Measurements from ENCODE around the gene TBCD. TPM values are rescaled to one million over a fixed set of nuclear protein-coding genes. Genes with fewer than 3 reads are reported as not detected.

Gene TBCD
- total RNA-seq, 3 donors from 2014 or later: 63.5 to 76.7 (median 66.1) TPM

DNA sequence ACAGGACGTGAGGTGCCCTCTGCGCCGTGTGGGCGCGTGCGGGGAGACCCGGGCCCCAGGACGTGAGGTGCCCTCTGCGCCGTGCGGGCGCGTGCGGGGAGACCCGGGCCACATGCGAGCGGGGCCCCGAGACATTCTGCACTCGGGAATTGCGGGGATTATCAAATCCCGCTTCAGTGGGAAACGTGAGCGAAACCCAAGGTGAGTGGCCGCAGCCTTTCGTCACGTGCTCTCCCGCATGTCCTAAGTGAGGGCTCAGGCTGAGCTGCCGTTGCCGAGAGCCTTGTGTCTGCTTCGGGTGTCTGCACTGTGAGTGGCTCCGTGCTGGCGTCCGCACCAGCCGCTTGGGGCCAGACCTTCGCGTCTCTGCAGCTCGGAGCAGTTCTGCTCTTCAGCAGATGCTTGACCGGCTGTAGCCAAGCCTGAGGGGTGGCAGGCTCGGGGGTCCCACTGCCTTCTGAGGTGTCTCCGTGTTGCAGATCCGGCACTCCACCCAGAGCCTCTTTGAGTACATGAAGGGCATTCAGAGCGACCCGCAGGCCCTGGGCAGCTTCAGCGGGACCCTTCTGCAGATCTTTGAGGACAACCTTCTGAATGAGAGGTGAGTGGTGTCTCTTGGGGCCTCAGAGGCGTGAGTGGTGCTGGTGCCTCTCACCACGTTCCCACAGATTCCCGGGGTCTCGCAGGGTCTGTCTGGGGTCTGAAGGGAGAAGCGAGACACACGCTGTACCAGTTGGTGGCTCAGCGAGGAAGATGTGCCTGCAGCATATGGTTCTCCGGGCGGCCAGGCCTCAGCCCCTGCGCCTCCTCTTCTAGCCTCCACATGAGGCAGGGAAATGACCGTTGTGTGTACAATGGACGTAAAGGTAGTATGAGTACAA, 178.4 kb downstream of the TBCD start:
- no peak for ATAC-seq
- peaks cover 36% of the 10 kb centered on the region for H3K36me3 Mint-ChIP-seq (ENCODE audit: insufficient read depth)

DNA sequence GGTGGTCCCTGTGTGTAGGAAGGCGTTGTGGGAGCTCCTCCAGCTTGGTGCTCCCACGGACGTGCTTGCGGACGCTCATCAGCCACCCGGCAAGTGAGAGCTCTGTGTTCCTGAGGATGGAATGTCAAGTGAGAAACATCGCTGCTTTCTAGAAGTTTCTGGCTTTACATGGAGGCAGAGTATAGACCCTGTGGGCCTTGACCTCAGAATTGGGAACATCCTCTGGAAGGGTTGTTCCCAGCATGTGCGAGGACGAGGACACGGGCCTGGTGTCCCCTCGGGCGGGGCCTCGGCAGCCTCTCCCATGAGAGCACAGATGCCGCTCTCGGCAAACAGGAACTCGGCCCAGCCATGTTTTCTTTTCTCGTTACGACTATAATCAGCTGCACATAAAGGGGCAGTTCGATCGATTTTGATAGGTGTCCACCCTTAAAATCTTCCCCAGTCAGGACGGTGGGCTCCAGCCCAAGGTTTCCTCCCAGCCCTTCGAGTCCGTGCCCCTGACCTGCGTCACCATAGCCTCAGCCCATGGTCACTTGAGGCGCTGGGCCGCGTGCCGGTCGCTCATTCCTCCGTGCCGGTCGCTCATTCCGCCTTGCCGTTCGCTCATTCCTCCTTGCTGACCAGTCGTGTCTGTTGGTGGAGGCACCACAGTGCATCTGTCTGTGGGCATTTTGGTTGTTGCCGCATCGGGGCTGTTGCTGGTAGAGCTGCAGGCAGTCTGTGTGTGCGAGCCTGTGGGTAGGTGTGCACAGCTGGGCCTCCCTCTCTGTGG, 179.2 kb downstream of the TBCD start:
- peaks cover 42% of the 10 kb centered on the region for H3K36me3 Mint-ChIP-seq (ENCODE audit: insufficient read depth)
- H3K4me1 Mint-ChIP-seq (ENCODE audit: low read depth): no peaks in the 10 kb centered on the region
- H3K27me3 Mint-ChIP-seq (ENCODE audit: low read depth): no peaks in the 10 kb centered on the region
- H3K9me3 Mint-ChIP-seq: no peaks in the 10 kb centered on the region
- ATAC-seq (no peak), DNase-seq (no peak)
- no peak overlapping the region for H3K4me3 Mint-ChIP-seq

More for the DNA sequence above, 178.4 kb downstream of the TBCD start:
- Mint-ChIP-seq H3K4me3 (no peak overlapping the region), H3K9me3 (no peaks in the 10 kb centered on the region), H3K27me3 (ENCODE audit: low read depth) (no peaks in the 10 kb centered on the region), H3K4me1 (ENCODE audit: low read depth) (no peaks in the 10 kb centered on the region)
- no peak for DNase-seq

DNA sequence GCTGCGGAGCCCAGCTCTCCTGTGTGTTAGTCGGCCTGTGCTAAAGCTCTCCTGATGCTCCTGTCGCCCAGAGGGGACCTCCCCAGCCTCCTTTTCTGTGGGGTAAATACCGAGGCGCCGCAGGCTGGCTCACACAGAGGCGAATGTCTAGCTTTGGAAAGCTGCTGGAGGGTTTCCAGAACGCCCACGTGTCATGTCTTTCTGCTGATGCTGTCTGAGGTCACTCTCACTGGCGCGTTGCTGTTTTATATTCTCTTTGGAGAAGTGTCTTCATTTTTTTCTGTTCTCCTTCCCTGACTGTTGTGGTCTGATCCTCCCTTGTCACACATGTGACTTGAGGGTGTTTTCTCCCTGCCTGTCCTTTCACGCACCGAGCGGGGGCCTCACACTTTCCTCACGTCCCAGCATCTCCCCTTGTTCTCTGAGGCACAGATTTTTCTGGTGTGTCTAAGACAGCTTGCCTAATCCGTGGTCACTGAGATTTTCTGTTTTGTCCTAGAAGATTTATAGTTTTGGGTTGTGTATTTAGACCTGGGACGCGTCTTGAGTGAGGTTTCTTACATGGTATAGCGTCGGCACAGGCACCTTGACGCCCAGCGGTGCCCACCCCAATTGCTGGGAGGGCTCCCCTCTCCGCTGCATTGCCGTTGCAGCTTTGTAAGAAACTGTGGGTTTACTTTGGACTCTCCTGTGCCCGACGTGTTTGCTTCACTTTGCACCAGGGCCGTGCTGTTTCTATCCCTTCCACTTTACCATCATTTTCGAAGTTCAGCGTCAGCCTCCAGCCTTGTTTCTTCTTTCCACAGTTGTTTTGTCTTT, 180.0 kb downstream of the TBCD start:
- Mint-ChIP-seq H3K36me3 (ENCODE audit: insufficient read depth) (peaks cover 41% of the 10 kb centered on the region), H3K27me3 (ENCODE audit: low read depth) (no peaks in the 10 kb centered on the region)

DNA sequence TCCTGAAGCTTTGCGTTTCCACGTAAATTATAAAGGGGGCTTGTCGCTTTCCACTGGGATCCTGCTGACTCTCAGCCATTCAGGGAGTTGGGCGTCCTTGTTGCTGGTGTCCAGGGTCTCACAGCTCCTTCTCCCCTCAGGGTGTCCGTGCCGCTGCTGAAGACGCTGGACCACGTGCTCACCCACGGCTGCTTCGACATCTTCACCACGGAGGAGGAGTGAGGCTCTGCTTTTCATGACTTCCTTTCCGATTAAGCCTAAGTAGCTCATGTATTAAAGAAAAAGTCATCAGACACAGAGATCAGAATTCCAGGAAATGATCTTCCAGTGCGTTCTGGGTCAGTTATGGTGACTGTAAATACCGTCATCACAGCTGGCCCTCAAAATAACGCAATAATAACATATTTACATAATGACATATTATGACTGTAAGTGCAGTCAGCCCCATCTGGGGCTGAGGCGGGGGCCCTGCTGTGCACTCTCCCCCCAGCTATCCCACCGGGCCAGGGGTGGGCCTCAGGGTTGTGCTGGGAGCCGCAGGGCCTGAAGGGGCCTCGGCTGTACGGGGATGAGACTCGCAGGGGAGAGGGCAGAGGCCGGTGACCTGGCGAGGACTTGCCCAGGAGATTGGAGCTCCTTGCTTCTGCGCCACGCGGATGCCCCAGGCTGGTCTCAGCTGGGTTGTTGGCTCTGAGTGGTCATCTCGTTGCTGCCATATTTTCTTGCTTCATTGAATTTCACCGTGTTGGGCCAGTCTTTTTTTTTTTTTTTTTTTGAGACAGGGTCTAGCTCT, 180.8 kb downstream of the TBCD start:
- peaks cover 43% of the 10 kb centered on the region for H3K36me3 Mint-ChIP-seq (ENCODE audit: insufficient read depth)
- ATAC-seq: no peak
- no peaks in the 10 kb centered on the region for H3K9me3 Mint-ChIP-seq
- H3K27me3 Mint-ChIP-seq (ENCODE audit: low read depth): no peaks in the 10 kb centered on the region
- no peak overlapping the region for H3K4me3 Mint-ChIP-seq
- DNase-seq: no peak
- H3K4me1 Mint-ChIP-seq (ENCODE audit: low read depth): no peaks in the 10 kb centered on the region

More for the DNA sequence above, 180.0 kb downstream of the TBCD start:
- no peak for ATAC-seq
- Mint-ChIP-seq H3K4me3 (no peak overlapping the region), H3K9me3 (no peaks in the 10 kb centered on the region), H3K4me1 (ENCODE audit: low read depth) (no peaks in the 10 kb centered on the region)
- no peak for DNase-seq

DNA sequence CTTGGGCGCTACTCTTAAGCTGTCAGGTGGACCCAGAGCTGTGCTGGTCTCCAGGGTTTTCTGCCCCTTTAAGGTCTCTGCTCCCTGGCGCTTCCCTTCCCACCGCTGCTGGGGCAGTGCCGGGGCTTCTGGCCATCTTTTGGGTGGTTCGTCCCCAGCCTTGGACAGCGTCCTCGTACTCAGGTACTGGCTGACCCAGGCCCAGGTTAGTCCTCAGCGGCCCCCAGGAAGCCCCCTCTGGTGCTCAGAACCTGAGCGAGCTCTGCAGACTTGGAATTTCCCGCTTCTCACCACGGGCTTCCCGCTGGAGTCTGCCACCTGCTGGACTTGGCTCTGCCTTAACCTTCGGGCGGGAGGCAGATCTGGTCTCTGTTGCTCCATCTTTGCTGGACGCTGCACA, 182.0 kb downstream of the TBCD start:
- ATAC-seq: no peak
- H3K4me3 Mint-ChIP-seq: no peak overlapping the region
- DNase-seq: no peak
- peaks cover 50% of the 10 kb centered on the region for H3K36me3 Mint-ChIP-seq (ENCODE audit: insufficient read depth)
- no peaks in the 10 kb centered on the region for H3K27me3 Mint-ChIP-seq (ENCODE audit: low read depth)
- no peaks in the 10 kb centered on the region for H3K9me3 Mint-ChIP-seq
- H3K4me1 Mint-ChIP-seq (ENCODE audit: low read depth): no peaks in the 10 kb centered on the region

DNA sequence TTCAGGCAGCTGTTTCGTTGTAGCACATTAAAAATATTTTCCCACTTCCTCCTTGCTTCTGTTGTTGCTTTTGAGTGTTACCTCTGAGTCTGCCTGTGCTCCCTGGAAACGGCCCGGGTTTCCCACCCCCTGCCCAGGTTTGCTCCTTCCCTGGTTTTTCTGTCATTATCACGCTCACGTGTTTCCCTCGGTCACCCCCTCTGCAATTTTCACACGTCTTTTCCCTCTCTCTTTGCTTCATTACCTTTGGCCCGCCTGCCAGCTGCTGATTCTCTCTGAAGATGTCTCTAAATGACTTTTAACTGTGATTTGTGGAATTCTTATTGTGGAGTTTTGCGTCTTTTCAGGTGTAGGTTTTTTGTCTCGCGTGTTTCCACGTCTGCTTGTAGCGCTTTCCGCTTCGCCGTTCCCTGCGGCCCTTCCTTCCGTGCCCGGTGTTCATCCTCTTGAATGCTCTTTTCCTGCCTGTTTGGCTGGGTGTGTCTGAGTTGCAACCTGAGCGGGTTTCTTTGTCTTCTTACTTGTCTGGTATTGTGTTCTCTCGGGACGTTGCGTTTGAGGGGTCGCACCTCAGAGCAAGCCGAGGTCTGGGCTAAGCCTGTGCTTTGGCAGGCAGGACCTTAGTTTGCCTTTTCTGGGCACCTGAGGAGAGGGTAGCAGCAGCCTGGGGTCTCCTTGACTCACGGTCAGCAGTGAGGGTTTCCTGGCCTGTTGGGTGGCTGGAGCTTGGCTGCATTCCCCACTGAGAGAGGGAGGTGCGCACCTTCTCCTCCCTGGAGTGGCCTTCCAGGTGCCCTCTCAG, 184.3 kb downstream of the TBCD start:
- Mint-ChIP-seq H3K4me1 (ENCODE audit: low read depth) (no peaks in the 10 kb centered on the region), H3K4me3 (no peak overlapping the region), H3K9me3 (no peaks in the 10 kb centered on the region), H3K27me3 (ENCODE audit: low read depth) (no peaks in the 10 kb centered on the region), H3K36me3 (ENCODE audit: insufficient read depth) (peaks cover 48% of the 10 kb centered on the region)
- DNase-seq (no peak), ATAC-seq (no peak)

DNA sequence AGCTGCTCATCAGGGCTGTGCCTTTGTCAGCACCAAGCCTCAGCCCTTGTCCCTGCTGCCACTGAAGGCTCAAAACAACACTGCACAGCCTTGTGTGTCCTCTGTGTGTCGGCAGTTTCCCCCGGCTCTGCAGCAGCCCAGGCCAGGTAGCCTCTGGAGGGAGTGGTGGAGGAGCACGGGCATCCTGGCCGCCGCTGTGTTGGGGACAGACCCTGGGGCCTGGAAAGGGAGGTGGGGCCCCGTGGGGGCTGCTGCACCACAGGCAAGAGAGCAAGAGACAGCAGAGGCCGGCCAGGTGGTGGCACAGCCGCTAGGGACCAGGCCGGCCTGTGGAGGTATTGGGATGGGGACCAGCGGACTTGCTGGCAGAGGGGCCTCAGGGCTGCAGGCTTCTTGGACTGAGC, 184.9 kb downstream of the TBCD start:
- ATAC-seq: no peak
- Mint-ChIP-seq H3K36me3 (ENCODE audit: insufficient read depth) (peaks cover 46% of the 10 kb centered on the region), H3K9me3 (no peaks in the 10 kb centered on the region), H3K4me1 (ENCODE audit: low read depth) (no peaks in the 10 kb centered on the region), H3K27me3 (ENCODE audit: low read depth) (no peaks in the 10 kb centered on the region), H3K4me3 (no peak overlapping the region)
- no peak for DNase-seq

DNA sequence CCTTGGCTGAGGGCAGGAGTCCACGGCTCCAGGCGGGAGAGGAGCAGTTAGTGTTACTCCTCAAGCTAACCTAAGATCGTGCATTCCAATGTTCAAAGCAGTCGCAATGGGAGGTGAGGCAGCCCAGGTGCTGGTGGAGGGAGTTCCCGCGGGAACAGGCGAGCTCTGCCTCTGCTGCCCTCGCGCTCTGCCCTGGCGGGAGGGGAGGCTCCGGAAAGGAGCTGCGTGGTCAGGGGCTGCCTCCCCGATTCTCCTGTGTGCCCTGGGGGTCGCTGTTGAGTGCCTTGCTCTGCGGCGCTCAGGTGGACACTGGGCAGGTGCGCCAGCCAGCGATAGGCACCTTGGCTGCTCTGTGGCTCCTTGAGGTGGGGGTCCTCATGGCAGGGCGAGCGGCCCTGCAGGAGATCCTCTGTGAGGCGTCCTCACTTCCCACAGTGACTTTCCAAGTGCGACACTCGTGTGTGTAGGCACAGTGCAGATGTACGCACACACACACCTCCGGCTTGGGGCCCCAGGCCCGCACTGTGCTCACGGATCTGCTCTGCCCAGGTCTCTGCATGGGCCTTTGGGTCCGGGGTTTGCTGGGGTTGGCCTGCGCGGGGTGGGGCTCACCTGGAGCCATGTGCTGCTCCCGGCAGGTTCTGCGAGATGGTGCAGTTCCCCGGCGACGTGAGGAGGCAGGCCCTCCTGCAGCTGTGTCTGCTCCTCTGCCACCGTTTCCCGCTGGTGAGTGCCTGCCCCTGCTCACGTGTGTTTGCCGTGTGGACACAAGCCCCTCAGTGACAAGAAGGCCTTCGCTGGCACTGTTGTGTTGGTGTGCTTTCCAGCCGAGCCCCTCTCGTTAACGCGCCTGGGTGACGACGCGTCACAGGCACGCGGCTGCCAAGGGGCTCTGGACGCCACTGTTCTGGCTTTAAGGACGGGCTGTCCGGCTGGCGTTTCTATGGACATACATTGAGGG, 185.8 kb downstream of the TBCD start:
- no peak overlapping the region for H3K4me3 Mint-ChIP-seq
- H3K9me3 Mint-ChIP-seq: no peaks in the 10 kb centered on the region
- DNase-seq (no peak), ATAC-seq (no peak)
- H3K36me3 Mint-ChIP-seq (ENCODE audit: insufficient read depth): peaks cover 50% of the 10 kb centered on the region
- no peaks in the 10 kb centered on the region for H3K27me3 Mint-ChIP-seq (ENCODE audit: low read depth)
- no peaks in the 10 kb centered on the region for H3K4me1 Mint-ChIP-seq (ENCODE audit: low read depth)

DNA sequence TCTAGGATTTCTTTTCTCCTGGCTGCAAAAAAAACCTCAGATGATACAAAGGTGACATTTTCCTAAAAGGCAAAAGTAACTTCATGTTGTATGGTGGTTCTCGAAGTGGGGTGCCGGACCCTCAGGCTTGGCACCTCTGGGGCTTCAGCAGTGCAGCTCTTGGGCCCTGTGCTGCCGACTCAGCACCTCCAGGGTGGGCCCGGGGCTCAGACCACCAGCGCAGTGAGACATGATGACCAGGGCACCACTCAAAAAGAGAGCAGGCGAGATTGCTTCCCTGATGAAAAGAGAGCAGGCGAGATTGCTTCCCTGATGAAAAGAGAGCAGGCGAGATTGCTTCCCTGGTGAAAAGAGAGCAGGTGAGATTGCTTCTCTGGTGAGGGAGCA, 186.6 kb downstream of the TBCD start:
- DNase-seq: no peak
- no peaks in the 10 kb centered on the region for H3K9me3 Mint-ChIP-seq
- H3K4me1 Mint-ChIP-seq (ENCODE audit: low read depth): no peaks in the 10 kb centered on the region
- H3K27me3 Mint-ChIP-seq (ENCODE audit: low read depth): no peaks in the 10 kb centered on the region
- no peak overlapping the region for H3K4me3 Mint-ChIP-seq
- no peak for ATAC-seq
- peaks cover 56% of the 10 kb centered on the region for H3K36me3 Mint-ChIP-seq (ENCODE audit: insufficient read depth)

DNA sequence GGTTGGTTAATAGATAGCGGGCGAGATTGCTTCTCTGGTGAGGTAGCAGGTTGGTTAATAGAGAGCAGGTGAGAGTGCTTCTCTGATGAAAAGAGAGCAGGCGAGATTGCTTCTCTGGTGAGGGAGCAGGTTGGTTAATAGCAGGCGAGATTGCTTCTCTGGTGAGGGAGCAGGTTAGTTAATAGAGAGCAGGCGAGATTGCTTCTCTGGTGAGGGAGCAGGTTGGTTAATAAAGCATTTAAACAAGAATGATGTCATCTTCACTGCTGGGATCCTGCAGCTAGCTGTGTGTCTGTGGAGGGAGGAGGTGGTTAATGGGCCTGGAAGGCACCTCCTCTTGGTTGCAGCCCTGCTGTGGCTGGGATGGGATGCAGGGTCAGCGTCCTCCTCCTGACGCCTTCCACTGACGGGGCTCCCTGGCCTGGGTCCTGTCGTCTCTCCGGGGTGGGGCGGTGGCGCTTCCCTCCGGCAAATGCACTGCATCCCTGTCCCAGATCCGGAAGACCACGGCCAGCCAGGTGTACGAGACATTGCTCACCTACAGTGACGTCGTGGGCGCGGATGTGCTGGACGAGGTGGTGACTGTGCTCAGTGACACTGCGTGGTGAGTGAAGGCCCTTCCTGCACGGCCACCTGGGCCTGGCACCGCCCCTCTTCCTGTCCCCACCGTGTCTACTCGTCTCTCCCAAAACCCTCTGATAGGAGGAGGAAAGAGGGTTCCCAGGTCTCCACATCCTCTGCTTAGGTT, 187.2 kb downstream of the TBCD start:
- Mint-ChIP-seq H3K4me3 (no peak overlapping the region), H3K27me3 (ENCODE audit: low read depth) (no peaks in the 10 kb centered on the region), H3K36me3 (ENCODE audit: insufficient read depth) (peaks cover 61% of the 10 kb centered on the region), H3K4me1 (ENCODE audit: low read depth) (no peaks in the 10 kb centered on the region), H3K9me3 (peaks cover 4% of the 10 kb centered on the region)
- DNase-seq: no peak
- ATAC-seq: no peak

DNA sequence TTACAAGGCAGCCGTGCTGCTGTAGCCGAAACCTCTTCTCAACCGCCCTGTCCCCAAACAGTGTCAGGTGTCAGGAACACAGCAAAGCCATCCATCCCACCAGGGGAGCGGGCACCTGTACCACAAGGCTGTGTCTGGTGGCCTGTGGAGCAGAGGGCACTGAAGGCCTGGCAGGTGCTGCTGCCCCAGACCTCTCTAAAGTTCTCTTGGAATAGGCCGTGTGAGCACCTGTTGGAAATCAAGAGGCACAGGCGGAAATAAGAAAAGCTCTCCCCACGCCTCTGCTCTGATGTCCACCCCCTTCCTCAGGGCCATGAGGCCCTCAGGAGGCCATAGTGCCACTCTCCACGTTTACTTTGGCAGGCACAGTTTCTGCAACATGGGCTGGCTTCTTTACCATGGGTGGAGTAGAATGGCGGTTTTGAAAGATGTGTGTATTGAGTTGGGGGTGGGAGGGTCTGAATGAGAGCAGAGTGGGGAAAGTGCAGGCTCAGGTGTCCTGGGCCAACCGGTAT, 187.8 kb downstream of the TBCD start:
- ATAC-seq (no peak), DNase-seq (no peak)
- H3K36me3 Mint-ChIP-seq (ENCODE audit: insufficient read depth): peaks cover 68% of the 10 kb centered on the region
- no peaks in the 10 kb centered on the region for H3K27me3 Mint-ChIP-seq (ENCODE audit: low read depth)
- H3K4me3 Mint-ChIP-seq: no peak overlapping the region
- H3K4me1 Mint-ChIP-seq (ENCODE audit: low read depth): no peaks in the 10 kb centered on the region
- H3K9me3 Mint-ChIP-seq: peaks cover 10% of the 10 kb centered on the region

Measured in activated T-cell treated with anti-CD3 and anti-CD28 coated beads, Interleukin-2, amount 50 U/mL, for 4 hours (primary cell).